ENCODE results near the gene SFXN5.
A peak's percentile ranks its signal among the peaks of the same experiment; 100 is the strongest.

The SFXN5 gene

GRCh38 chr2:72972352-72973136 lies 99.0 kb downstream of the SFXN5 start:
- no peak for DNase-seq

DNA sequence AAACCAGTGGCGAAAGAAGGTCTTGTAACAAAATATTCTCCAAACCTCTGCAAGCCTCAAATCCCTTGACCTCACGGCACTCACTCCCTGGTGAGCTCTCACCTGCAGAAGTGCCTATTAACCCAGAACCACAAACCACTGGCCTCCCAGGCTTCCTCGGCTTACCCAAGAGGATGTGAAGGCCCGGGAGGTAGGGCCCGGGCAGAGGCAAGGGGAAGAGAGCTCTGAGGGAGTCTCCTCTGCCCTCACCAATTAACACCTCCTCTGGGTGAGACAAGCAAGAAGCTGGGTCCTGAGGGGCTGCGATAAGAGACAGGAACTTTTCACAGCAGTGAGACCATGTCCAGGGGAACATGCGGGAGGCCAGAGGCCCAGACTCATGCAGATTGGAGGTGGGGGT lies 100.5 kb downstream of the SFXN5 start:
- no peak for DNase-seq

DNA sequence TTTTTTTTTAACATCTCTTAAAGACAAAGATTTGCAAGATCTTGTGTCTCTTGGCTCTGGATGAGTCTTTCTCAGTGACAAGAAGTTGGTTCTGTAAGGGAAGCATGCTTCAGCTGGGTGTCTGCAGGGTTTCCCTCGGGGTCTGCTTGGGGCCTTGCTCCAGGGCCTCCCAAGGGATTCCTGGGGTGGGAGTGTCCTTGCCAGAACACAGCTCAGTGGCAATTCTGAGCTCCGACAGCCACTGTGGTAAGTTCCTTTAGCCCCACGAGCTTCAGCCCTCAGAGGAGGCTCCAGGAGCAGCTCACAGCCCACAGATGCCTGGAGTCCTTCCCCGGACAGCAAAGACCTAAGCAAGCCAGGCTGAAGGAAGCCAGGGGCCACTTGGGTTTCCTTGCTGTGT lies 101.8 kb downstream of the SFXN5 start:
- no peak for DNase-seq

GRCh38 chr2:72968286-72968685 lies 103.2 kb downstream of the SFXN5 start:
- DNase-seq: no peak

DNA sequence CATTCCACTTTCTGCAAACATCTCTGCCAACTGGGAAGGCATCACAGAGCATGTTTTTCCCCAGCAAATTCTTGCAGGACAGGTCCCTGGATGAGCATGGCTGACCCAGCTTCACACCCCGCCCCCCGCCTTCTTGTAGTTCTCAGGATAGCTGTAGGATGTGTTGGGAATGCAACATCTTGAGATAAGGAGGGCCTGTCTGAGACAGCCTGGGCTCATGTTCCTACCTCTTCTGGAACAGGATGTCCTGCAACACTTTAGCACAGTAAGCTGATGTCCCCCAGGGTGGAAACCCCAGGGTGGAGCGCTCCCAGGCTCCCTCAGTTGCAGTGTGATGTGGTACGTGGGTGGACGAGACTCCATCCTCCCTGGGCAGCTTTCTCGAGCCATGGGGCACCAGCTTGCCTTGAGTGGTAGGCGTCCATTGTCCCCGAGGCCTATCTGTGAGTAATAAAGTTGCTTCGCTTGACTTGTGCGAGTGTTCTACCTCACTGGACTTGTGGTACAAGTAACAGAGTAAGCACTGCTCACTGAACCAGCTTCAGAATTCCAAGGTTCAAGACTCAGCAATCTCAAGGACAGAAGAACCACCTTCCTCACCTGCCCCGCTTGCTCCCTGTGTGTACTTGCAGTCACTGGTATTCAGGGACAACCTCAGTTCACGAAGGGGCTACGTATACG lies 105.6 kb downstream of the SFXN5 start:
- DNase-seq: no peak

- DNase-seq: no peak
These were observed 106.5 kb downstream of the SFXN5 start for GRCh38 chr2:72965016-72965415.

GRCh38 chr2:72964146-72964525 lies 107.4 kb downstream of the SFXN5 start:
- DNase-seq: no peak

GRCh38 chr2:72963423-72964145 lies 107.9 kb downstream of the SFXN5 start:
- DNase-seq: no peak

- DNase-seq: no peak
These were observed 108.6 kb downstream of the SFXN5 start for GRCh38 chr2:72962911-72963310.

DNA sequence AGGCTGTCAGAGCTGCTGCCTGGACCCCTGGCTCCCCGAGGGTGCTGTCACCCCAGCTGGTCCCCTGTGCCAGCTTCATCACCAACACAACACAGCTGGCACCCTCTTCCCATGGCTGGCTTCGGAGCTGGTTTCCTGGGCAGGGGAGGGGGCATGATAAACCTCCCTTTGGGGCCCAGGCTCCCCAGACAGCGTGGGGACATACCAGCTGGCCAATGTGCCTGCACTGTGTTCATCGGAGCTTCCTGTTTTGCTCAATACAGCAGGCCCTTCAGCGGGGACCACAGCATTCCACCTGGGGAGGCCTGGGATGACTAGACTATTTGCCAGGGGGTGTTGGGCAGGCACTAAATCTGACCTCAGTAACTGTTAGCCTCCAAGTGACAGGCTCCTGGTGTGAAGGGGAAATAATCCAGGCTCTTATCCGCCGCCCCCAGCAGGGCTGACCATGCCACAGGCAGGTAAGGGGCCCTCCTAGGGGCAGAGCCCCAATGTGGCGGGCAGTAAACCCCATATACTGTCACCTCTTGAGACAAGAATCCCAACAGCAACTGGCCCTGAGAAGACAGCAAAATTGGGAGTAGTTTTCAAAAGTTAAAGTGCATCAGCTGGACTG lies 109.6 kb downstream of the SFXN5 start:
- no peak for DNase-seq

DNA sequence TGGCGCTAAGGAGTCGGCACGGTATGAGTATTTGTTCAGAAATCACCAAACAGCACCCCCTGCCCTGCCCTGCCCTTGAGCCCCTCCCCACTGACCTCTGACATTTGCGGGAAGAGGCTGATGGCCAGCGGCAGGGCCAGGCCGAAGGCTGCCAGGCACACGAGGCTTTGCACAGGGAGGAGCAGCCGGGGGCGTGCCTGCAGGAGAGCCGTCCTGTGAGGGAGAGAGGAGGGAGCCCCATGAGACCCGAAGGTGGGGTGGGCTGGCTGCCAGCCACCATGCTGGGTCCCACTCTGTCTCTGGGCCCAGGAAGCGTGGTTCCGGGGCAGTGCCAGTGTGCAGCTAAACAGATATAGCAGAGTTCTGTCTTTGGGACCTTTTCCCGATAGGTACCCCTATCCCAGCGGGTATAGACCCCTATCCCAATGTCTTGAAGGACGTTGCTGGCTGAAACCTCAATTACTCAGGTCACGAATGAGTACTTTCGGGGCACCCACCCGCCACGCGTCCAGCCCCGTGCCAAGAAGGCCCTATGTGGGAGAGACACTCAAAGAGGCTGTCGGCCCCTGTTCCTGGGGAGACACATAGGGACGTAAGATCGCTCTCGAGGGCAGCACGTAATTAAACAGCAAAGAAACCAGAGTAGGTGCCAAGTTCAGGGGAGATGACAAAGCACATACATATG lies 110.3 kb downstream of the SFXN5 start:
- no peak for DNase-seq

DNA sequence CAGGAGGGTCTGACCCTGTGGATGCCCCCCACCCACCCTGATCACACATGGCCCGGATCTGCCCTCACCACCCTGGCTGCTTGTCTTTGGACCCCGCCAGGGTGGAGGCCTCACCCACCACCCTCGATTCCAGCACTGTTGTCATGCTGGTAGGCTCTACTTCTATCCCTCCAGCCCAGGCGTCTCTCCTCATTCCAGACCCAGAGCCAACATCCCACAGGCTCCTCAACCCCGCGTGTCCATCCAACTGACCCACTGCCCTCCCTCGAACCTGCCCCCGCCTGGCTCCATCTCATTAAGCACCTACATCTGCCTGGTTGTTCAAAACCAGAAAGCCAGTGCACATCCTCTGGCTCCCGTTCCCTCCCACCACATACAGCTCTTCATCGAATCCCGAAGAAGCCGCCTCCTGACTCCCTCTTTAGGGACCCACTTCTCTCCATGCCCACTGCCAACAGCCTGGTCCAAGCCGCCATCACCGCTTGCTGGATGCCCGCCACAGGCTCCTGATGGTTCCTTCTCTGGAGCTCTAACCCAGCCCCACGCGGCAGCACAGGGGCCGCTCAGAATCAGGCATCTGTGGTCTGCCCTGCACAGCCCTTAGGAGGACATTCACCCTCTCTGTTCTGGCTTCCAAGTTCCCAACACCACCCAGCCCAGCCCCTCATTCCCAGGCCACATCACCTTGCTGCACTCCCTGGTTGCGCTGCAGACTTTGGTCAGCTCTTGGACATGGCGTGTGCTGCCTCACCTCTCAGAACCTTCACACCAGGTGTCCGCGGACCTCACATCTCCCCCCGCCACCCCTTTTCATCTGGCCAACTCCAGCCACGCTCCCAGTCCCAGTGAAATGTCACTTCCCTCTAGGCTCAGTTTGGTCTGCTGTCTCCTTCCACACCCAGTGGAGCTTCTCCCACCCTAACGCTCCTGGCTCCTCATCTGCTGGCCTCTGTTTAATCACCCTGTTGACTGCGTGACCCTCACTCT lies 111.2 kb downstream of the SFXN5 start:
- no peak for DNase-seq

- DNase-seq: no peak
These were observed 112.0 kb downstream of the SFXN5 start for GRCh38 chr2:72959554-72959953.

DNA sequence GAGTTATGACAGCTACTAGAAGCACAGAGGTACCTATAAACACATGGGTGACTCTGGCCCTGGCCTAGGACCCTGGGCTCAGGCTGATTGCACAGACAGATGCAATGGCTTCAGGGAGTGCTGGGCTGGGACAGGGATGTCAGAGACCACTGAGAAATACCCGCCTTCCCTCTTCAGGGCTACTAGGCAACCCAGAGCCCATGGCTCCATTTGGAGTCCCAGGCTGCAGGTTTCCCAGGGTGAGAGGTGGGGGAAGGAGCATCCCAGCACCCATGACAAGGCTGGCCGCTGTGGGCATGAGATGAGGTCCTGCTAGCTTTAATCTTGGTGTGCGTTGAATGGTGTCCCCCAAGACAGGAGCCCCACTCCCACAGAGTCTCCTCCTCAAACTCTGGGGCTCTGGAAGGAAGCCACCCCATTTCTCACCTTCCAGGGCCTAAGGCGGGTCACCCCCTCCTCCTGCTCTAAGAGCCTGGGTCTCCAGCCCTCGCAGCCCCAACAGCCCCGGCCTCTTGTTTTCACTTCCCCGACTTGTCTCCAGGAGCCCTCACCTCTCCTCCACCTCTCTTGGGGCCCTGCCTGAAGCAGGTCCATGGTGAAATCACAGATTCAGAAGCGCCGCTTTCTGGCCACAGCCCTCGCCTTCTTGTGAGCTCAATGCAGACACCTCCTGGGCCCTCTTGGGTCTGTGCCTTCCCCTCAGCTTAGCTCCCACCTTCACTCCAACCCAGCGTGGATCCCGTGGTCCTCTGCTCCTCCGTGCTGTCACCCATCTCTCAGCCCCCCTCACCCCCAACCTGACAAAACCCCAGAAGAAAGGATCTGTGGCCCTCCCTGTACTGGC lies 112.7 kb downstream of the SFXN5 start:
- no peak for DNase-seq

- DNase-seq: no peak
These were observed 114.6 kb downstream of the SFXN5 start for GRCh38 chr2:72956936-72957335.

- no peak for DNase-seq
These were observed 115.5 kb downstream of the SFXN5 start for GRCh38 chr2:72956050-72956395.

GRCh38 chr2:72955228-72956049 lies 116.1 kb downstream of the SFXN5 start:
- DNase-seq: no peak

DNA sequence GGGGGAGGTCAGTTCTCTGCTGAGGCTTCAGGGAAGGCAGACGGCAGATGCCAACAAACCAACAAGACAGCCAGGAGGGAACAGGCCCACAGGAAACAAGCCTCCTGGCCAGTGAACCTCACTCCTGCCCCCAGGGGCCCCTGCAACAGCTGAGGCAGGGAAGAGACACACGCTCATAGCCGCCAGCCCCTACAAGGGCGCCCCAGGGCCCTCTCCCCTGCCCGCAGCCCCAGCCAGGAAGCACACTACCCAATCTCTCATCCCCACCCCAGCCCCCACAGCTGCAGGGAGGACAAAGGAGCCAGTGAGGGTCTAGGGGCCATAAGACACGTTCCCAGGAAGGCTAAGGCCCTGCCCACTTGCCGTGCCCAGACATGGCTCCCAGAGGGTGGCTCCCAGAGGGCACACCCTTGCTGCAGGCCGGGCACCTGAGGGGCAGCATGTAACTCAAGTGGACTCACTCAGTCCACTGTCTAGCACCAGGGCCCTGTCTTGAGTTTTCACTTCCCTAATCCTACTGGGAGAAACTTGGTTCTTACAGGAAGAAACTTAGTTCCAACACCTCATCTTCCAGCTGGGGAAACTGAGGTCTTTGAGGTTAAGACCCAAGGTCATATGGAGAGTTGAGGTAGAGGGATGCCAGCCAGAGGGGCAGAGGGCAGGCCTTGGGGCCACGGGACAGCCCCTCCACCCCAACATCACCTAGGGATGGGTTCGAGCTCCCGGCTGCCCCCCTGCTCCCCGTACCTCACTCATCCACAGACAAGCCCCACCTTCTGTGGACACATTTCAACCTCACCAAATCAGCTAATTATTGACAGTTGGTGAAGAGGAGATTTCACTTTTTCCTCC lies 116.9 kb downstream of the SFXN5 start:
- no peak for DNase-seq

DNA sequence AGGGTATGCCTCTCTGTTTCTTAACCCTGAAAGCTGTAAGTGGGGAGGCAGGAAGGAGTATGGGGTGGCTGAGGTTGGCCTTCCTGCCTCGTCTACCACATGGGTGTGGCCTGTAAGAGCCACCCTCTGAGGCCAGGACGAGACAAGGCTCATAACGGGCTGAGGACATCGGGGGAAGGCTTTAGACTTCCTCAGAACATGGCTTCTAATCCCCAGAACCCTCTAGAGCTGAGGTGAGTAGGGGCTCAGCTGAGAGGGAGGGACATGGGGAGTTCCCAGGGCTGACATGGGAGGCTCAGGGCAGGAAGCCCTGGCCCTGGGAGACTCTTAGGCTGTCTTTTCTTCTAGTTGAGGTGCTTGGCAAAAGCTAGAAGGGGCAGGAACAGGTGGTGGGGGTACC lies 117.5 kb downstream of the SFXN5 start:
- DNase-seq: peak; percentile 43
